ENCODE results near the gene DVL1.

- no peak for TF ChIP-seq CTCF (IDR thresholded peaks at IDR 0.05)
- no peak for TF ChIP-seq POLR2AphosphoS5 (IDR thresholded peaks at IDR 0.05)
- TF ChIP-seq EP300 (IDR thresholded peaks at IDR 0.05), result no peak
- no peak for TF ChIP-seq POLR2A (IDR thresholded peaks at IDR 0.05)
Measured at GRCh38 chr1:1322418-1322817, 26.8 kb downstream of the DVL1 start.

All from upper lobe of left lung (tissue), 4 donors.